Neural cell (in vitro differentiated cells): Measurements from ENCODE around the gene TSPAN31.

ENCODE experiments used
- EP300 ChIP-seq: fragments of 450-650 bp; conservative IDR thresholded peaks from 2 replicates; pipeline ENCODE4 v1.6.1; 2014; ENCODE audit warnings: antibody characterized with exemption, mild to moderate bottlenecking, moderate library complexity; ENCODE audit not compliant: poor library complexity, severe bottlenecking
- EZH2 ChIP-seq: fragments of 200-600, 300-800 bp; shearing (Covaris generic), sonication (generic); IDR thresholded peaks from 2 replicates; pipeline ENCODE4 v1.6.1; 2014; ENCODE audit warnings: antibody characterized with exemption, low read length, borderline replicate concordance, mild to moderate bottlenecking; ENCODE audit not compliant: insufficient read depth, poor library complexity, severe bottlenecking
- SMC3 ChIP-seq: fragments of 450-650 bp; conservative IDR thresholded peaks from 2 replicates; pipeline ENCODE4 v1.6.1; 2014; ENCODE audit warnings: antibody characterized with exemption, mild to moderate bottlenecking, moderate library complexity; ENCODE audit not compliant: poor library complexity
- TAF1 ChIP-seq: IDR thresholded peaks from 2 replicates; pipeline ENCODE4 v1.6.1; 2012; ENCODE audit warnings: low read depth
- TF ChIP-seq, protein P1 (sequence below): IDR thresholded peaks from 2 replicates; pipeline ENCODE4 v1.6.1; 2012; ENCODE audit warnings: borderline replicate concordance
- TF ChIP-seq, protein P2 (sequence below): fragments of 450-650 bp; IDR thresholded peaks from 2 replicates; pipeline ENCODE4 v1.5.1; 2014; ENCODE audit warnings: antibody characterized with exemption, mild to moderate bottlenecking, moderate library complexity; ENCODE audit not compliant: poor library complexity, severe bottlenecking

DNA sequence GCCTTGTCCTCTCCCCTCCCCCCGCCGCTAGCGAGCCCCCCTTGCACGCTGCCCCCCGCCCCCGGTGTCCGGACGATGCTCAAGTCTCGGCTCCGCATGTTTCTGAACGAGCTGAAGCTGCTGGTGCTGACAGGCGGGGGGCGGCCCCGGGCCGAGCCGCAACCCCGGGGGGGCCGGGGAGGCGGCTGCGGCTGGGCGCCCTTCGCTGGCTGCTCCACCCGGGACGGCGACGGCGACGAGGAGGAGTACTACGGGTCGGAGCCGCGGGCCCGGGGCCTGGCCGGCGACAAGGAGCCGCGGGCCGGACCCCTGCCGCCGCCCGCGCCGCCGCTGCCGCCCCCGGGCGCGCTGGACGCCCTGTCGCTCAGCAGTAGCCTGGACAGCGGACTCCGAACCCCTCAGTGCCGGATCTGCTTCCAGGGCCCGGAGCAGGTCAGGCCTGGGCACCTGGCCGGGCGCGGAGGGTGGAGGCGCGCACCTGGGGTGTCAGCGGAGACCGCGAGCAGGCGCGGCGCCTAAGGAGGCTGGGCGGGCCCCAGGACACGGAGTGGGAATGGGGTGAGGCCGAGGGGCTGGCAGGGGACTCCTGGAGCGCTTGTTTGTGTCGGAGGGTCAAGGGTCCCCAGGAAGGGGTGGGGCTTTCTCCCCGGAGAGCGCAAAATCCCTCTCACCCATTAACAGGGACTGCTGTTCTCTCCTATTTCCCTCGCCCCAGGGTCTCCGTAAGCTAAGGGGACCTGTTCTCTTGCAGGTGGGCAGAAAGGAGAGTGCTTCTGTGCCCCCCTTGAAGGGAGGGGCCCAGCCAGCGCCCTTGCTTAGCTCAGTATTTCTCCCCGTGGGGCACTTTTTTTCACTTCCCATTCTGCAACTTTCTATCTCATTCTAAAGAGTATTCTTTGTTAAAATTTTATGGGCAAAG lies 10.9 kb downstream of the TSPAN31 start:
- TF ChIP-seq EZH2 = no peak
- TF ChIP-seq, protein P1, sequence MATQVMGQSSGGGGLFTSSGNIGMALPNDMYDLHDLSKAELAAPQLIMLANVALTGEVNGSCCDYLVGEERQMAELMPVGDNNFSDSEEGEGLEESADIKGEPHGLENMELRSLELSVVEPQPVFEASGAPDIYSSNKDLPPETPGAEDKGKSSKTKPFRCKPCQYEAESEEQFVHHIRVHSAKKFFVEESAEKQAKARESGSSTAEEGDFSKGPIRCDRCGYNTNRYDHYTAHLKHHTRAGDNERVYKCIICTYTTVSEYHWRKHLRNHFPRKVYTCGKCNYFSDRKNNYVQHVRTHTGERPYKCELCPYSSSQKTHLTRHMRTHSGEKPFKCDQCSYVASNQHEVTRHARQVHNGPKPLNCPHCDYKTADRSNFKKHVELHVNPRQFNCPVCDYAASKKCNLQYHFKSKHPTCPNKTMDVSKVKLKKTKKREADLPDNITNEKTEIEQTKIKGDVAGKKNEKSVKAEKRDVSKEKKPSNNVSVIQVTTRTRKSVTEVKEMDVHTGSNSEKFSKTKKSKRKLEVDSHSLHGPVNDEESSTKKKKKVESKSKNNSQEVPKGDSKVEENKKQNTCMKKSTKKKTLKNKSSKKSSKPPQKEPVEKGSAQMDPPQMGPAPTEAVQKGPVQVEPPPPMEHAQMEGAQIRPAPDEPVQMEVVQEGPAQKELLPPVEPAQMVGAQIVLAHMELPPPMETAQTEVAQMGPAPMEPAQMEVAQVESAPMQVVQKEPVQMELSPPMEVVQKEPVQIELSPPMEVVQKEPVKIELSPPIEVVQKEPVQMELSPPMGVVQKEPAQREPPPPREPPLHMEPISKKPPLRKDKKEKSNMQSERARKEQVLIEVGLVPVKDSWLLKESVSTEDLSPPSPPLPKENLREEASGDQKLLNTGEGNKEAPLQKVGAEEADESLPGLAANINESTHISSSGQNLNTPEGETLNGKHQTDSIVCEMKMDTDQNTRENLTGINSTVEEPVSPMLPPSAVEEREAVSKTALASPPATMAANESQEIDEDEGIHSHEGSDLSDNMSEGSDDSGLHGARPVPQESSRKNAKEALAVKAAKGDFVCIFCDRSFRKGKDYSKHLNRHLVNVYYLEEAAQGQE = no peak
- TF ChIP-seq TAF1 = no peak
- TF ChIP-seq, protein P2, sequence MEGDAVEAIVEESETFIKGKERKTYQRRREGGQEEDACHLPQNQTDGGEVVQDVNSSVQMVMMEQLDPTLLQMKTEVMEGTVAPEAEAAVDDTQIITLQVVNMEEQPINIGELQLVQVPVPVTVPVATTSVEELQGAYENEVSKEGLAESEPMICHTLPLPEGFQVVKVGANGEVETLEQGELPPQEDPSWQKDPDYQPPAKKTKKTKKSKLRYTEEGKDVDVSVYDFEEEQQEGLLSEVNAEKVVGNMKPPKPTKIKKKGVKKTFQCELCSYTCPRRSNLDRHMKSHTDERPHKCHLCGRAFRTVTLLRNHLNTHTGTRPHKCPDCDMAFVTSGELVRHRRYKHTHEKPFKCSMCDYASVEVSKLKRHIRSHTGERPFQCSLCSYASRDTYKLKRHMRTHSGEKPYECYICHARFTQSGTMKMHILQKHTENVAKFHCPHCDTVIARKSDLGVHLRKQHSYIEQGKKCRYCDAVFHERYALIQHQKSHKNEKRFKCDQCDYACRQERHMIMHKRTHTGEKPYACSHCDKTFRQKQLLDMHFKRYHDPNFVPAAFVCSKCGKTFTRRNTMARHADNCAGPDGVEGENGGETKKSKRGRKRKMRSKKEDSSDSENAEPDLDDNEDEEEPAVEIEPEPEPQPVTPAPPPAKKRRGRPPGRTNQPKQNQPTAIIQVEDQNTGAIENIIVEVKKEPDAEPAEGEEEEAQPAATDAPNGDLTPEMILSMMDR = no peak
- TF ChIP-seq SMC3 = no peak
- no peak for TF ChIP-seq EP300
